HG03108 (cell line): ENCODE results near the gene NUP43.
"Not testable (repeated sequence)": the region's sequence is repeated elsewhere in the genome, so short reads cannot be mapped to it uniquely, and the experiment has no call there.

Source experiments
- ATAC-seq: cut with Tn5 transposase; IDR thresholded peaks from one replicate; pipeline ENCODE4 v1.9.1; 2021; ENCODE audit warnings: moderate library complexity; ENCODE audit not compliant: unreplicated experiment

Gene NUP43

DNA sequence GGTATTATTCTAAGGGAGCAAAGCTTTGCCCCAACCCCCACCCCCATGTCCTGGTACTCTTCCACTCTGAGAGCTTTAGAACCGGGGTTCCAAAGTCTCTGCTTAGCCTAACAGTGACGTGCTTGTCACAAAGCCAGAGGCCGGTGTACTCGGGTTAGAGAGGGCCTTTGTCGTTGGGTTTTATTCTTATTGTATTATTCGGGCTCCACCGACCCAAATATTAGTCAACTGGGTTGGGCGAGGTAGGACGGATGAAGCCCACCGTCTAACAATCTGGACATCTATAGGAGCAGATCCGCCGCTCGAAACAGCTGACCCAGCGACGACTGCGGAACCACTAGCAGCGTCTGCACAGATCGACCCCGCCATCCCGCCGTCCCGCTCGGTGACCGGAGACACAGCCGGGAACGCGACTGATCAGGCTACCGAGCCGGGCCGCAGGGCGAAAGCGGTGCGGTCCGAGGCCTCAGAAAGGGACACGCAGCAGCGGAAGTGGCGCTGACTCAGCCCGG lies 2.8 kb upstream of the NUP43 start:
- ATAC-seq, result not testable (repeated sequence)

DNA sequence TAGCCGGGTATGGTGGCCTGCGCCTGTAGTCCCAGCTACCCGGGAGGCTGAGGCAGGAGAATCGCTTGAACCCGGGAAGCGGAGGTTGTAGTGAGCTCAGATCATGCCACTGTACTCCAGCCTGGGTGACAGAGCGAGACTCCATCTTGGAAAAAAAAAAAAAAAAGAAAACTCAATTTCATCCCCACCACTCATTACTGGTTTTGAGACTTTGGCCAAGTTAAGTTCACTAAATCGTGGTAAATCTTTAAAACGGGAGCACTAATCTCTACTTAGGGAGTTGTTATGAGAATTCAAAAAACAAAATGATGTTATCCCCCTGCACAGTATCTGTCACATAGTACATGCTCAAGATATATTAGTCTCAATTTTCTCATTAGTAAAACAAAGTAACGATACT lies 1.1 kb downstream of the NUP43 start:
- ATAC-seq, result not testable (repeated sequence)

DNA sequence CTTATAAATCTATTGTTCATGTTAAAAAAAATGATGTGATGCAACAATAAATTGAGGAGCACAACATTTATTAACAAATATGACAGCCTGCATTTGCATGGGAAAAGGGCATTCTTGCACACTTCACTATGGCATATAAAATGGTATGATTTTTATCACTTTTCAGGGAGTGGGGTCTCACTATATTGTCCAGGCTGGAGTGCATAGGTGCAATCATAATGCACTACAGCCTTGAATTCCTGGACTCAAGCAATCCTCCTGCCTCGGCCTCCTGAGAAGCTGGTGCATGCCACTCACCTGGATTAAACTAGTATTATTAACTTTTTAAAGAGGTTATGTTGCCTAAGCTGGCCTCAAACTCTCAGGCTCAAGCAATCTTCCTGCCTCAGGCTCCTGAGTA lies 11.4 kb downstream of the NUP43 start:
- ATAC-seq, result no peak

DNA sequence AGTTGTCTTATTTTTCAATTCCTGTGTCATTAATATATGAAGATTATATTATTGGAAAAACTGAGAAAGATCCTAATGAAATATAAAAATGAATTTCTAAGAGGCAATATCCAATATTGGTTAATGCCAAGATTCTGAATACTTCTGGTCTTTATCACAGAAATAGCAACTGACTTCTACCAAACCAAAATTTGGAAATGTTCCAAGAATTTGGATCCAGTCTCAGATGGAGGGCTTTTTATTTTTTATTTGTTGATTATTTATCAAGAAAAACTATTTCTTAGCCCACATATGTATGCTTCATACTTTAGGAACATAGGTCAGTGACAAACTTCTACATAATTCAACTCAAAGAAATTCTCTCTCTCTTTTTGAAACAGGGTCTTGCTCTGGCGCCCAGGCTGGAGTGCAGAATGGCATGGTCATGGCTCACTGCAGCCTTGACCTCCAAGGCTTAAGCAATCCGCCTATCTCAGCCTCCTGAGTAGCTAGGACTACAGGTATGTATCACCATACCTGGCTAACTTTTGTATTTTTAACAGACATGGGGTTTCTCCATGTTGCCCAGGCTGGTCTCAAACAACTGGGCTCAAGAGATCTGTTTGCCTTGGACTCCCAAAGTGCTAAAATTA lies 13.1 kb downstream of the NUP43 start:
- ATAC-seq, result no peak

DNA sequence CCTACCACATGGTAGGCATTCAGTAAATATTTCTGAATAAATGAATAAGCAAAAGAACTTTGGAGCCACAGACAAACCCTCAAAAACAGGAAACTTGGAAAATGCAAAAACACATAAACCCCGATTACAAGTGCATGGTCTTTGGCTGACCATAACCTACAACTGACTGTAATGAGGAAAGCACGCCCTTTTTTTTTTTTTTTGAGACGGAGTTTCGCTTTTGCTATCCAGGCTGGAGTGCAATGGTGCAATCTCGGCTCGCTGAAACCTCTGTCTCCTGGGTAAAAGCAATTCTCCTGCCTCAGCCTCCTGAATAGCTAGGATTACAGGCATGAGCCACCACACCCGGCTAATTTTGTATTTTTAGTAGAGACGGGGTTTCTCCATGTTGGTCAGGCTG lies 16.5 kb downstream of the NUP43 start:
- no peak for ATAC-seq

DNA sequence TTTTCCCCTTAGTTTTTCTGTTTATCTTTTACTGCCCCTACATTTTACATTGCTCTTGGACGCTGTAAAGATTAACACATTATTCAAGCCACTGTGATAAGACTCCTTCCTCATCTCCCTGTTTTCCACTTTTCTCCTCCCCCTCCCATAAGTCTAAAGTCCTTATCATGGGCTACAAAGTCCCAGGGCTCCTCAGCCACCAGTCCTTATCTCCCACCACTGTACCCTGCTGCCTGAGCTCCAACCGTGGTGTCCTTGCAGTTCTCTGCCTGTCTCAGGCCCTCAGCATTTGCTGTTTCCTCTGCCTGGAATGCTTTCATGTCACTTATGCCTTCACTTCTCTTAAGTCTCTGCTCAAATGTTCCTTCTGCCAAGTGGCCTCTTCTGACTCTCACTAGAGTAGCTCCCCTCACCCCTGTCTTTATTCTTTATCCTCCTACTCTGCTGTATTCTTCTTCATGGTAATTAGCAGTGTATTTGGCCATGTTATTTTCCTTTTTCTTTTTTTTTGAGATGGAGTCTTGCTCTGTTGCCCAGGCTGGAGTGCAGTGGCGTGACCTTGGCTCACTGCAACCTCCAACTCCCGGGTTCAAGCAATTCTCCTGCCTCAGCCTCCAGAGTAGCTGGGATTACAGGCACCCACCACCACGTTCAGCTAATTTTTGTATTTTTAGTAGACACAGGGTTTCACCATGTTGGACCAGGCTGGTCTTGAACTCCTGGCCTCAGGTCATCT lies 17.7 kb downstream of the NUP43 start:
- no peak for ATAC-seq

DNA sequence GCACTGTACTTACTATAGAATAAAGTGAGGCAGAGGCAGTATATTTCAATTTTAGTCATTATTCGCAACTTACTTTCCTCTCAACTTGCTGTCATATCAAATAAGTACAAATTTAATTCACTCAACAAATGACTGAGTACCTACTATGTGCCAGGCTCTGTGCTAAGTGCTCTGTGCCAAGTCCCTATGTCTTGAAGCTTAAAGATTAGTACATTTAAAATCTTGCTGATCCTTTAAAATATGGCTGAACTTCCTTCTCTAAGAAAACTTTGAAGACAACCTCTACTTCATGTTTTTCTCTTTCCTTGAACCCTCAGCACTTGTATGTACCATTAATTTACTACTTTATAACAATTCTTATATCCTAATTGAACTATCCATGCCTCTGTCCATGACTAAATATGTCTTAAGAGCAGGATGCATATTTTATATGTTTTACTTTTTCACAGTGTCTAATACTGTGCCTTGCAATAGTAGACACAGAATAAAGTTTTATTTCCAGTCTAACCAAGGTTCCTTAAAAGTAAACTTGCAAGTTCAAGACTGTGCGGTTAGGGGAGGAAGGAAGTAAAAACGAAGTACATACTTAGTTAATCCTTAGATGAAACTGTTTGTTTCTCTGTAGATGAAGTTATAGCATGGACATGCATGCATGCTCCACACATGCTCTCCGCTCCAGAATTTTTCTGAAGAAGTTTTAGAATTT lies 18.4 kb downstream of the NUP43 start:
- no peak for ATAC-seq

DNA sequence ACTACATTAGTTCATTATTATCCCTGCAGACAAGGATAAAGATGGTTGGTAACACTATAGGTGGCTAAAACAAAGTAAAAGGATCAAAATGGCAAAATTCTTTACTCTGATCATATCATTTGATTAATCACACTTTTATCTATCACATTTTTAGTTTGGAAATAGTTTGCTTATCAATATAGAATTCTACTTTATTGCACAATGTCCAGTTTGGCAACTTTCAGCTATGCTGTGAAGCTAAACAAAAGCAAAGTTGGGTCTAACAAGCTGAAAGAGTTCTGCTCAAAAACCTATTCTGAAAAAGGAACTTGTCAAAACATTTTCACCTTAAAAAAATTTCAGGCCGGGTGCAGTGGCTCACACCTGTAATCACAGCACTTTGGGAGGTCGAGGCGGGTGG lies 20.5 kb downstream of the NUP43 start:
- ATAC-seq, result no peak

DNA sequence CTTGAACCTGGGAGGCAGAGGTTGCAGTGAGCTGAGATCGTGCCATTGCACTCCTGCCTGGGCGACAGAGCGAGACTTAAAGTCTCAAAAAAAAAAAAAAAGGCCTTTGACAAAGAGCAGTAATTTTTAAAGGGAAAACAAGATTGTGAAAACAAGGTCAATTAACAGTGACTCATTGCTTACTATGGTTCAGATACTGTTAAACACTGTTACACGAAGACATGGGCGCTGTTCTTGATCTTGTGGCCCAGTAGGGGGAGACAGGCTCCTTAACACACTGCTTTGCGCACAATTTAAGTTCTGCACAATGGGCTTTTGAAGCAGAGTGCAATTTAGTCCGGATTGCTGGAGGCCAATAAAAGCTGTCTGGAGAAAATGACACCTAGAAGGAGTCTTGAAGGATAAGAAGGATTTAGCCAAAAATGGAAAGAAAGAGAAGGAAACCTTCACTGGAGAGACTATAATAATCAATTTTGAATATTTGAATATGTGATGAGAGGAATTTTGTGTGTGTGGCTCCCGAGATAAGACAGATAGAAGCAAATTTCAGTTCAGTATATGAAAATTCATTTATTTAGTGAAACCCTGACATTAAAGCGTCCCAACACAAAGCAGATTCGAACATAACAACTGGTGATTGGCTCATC lies 22.4 kb downstream of the NUP43 start:
- no peak for ATAC-seq

DNA sequence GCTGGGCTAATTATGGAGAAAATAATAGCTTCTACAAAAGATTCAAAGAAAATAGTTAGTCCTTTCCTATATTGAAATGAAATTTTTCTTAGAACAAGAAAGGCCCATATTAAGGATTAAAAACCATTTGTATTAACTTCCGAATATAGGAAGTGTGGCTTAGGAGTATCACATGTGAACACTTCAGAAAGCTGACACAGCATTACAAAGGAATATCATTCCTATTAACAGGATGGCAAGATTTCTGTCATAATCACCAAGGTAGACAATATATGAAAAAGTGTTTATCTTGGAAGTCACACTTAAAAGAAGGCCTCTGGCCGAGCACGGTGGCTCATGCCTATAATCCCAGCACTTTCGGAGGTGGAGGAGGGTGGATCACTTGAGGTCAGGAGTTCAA lies 23.1 kb downstream of the NUP43 start:
- ATAC-seq, result no peak

DNA sequence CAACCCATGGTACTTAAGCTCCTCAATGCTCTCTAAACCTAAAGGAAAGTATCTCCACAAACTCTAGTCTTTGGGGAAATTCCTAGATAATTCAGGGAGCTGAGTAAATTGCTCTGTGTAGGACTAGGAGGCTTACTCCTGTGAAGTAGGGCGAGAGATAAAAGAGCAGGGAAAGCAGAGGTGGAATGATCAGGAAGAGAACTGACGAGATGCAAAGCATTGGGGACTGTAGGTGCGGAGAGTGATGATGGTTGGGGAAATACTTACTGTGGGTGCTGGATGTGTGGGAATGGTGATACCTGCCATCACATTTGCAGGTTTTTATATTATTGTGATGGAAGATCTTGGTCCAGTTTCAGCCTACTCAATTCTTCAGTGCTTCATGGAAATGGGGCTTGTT lies 26.8 kb downstream of the NUP43 start:
- no peak for ATAC-seq

DNA sequence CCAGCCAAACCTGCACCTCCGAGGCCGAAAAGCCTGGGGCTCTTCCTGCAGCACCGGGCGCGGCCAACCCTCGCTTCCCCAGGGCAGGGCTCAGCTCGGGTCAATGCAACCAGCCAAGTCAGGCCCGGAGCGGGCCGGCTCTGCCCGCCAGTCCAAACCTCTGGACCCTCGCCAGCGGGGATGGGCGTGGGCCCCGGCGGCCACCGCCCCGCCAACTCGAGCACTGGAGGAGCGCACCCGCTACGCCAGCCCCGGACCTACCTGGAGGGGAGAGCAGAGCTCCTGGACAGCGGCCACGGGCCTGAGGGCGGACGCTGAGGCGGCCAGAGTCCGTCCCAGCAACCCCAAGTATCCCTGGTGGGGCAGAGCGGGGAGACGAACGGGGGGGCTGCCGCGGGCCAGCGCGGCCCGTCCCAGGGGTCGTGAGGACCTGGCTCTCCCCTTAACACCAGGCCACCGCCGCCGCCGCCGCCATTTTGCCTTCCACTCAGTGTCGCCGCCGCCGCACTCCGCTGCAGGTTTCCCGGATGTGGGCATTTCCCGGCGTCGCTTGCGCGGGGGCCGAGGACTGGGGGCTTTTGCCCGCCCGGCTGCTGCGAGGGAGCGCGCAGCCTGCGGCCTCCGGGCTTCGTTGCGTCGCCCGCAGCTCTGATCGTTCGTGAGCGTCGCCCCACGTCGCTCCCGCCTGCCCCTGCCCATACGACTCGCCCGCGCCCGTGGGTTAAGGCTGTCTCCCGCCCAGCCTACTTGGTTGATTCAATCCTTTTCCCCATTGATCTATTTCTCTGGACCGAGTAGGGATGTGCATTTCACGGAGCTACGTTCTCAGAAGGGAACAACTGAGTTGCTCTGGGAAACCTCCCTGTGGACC lies 28.5 kb downstream of the NUP43 start, which contains the start of gene LATS1:
LATS1 (minus strand) TSS at position 514 of the 871 bp plus-strand sequence. CDS start 15,975 bp downstream, outside the sequence.
- peak; percentile 83 for ATAC-seq

DNA sequence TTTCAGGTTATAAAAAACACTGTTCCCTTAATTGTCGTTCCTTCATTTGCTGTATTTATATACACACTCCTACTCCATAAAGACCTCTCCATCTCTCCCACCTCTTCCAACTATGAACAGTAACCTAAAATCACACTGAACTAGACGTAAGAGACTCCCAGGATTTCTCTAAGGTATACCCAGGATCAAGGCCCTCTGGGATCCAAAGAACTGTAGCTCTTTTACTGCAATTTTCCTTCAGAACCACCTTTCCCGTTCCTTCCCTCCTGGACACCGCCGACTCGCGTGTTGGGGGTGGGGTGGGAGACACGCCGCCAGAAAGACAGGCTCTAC lies 29.1 kb downstream of the NUP43 start:
- no peak for ATAC-seq

DNA sequence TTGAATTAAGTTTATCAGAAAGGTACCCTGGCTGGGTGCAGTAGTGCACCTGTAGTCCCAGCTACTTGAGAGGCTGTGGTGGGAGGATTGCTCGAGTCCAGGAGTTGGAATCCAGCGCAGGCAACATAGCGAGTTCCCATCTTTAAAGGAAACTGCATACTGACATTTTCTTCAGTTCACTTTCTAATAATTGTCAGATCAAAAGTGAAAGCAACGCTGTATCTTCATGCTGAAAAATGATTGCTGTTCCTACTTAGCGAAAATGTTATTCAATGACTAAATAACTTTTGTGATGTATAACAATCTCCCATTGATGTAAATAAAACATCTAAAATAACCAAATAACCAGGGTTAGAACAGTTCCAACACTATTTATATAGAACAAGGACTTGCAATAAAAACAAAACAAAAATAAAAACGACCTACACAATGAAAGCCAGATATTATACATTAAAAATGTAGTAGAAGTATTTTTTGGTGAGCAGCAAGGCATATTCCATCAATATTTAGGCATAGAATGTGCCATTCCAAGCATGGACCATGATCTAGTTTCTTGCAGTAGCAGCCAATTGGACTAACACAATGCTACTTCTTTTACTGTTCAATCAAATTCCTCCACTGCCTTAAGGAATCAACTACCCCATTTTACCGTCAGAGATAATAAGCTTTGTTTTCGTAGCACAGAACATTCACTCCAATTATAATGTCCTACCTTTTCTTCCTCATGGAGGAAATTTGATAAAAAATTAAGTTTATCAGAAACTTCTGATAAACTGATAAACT lies 30.0 kb downstream of the NUP43 start:
- no peak for ATAC-seq

DNA sequence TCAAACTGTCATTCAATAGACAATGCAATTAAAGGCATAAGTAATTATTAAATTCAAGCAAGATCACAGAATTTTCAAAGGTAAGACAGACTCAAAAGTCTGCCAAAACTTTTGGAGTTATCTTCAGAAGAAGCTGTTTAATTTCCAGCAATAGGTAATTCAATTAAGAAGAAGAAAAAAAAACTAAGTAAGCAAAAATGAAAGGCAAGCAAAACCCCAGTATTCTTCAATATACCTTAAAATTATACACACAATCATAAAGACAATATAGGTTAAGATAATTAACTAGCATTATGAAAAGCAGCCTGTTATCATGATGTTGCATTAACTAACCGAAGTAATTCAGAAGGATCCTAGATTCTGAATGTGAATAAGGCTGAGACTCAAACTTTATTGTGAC lies 31.9 kb downstream of the NUP43 start:
- ATAC-seq, result no peak

DNA sequence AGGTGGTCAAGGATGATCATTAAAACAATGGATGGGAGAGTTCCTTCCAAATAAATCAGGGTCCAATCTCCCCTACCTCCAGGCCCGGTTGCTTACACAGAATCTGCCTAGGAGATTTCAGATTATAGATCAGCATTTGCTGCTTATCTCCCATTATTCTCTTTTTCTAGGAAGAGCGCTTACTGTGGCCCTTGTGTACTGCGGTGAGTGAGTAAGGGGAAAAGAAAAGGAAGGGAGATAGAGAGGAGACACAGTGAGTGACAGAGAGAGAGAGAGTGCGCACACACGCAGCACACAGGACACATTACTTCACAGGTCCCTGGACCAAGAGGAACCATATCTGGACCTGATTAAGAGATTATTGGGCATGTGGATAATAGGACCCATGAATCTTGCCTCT lies 34.6 kb downstream of the NUP43 start:
- ATAC-seq, result no peak

DNA sequence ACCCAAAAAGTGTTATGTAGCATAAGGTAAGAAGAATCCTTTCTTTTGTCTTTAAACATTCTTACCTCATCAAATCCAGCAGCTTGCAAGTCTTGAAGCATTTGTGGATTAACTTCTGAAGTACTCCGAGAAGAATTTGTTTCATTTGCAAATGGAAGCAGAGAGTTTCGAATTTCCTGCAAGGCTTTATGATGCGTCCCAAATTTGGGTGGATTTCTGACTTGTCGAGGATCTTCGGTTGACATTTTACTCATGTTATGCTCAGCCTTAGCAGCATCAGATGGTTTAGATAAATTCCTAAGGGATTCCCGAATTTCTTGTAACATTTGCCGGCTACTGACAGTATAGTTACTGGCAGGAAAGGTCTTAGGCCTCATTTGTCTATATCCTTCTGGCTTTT lies 44.6 kb downstream of the NUP43 start:
- ATAC-seq, result no peak

DNA sequence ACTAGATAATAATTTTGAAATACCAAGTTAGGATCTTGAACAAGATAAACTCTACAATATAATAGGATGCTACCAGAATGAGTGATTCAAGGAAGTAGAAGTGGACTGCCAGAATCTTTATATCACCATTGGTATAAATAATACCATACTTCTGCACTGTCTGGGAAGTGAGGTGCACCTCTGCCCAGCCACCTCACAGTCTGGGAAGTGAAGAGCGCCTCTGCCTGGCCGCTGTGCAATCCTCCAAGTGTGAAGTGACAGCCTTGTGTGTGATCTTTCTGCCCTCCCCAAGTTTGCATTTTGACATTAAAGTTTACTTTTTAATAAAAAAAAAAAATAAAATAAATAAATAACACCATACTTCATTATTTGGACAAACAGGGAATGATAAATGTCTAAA lies 47.2 kb downstream of the NUP43 start:
- no peak for ATAC-seq

DNA sequence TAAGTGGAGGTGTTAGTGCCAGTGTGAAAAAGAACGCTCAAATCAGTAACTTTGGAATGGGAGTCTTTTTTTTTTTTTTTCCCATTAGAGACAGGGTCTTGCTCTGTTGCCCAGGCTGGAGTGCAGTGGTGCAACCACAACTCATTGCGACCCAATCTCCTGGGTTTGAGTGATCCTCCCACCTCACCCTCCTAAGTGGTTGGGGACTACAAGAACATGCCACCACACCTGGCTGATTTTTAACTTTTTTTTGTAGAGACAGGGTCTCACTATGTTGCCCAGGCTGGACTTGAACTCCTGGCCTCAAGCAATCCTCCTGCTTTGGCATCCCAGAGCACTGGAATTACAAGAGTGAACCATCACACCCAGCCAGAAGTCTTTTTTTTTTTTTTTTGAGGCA lies 48.2 kb downstream of the NUP43 start:
- ATAC-seq, result no peak

DNA sequence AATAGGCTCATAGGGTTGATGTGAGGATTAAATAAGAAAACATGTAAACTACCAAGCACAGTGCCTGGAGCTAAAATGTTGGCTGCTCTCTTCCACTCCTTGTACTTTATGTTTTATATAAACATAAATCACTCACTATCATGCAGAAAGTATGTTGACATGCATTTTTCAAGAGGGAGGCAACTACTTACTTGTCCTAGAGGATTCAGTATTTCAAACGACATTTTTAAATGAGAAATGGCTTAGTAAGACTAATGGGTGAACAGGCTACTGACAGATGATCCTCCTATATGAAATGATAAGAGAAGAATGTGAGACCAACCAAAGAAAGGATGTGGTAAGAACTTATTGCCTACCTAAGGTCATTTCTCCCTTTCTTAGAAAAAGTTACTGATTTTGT lies 49.4 kb downstream of the NUP43 start:
- no peak for ATAC-seq
